ENCODE measurements around the gene RAPGEF4.
"Not testable (repeated sequence)": the region's sequence is repeated elsewhere in the genome, so short reads cannot be mapped to it uniquely, and the experiment has no call there.

The RAPGEF4 gene

DNA sequence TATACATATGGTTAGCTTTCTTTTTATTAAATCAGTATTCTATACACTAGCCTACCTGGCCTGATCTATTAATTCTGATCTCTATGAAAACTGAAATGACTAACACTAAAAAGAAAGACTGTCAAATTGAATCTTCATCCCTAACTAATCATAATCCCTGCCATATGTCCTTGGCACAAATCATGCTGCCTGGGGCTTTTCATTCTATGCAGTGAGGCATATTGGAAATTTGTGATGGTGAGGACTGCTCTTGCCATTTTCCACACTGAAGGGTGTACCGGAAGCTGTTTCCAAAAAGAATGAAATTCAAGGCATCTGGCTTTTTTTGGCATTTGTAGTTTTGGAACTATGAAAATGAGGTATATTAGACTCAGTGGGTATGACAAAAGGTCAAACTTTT lies 39.7 kb downstream of the RAPGEF4 start:
- no peak for DNase-seq

DNA sequence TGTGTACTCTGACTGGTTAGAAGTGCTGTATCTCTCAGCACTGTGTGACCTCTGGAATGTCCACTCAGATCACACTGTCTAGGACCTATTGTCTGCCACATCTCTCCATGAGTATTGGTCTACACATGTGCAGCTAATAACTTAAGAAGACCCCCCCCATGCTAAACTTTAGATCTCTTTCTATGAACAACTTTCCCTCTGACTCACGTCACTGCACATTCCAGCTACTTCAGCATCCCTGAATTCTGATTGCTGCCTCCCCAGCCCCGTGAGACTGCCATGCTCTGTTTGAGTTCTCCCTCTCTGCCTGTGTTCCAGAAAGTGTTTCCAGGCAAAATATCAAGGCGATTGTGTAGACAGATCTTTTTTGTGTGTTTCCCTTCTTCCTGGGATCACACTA lies 41.8 kb downstream of the RAPGEF4 start:
- DNase-seq: no peak

DNA sequence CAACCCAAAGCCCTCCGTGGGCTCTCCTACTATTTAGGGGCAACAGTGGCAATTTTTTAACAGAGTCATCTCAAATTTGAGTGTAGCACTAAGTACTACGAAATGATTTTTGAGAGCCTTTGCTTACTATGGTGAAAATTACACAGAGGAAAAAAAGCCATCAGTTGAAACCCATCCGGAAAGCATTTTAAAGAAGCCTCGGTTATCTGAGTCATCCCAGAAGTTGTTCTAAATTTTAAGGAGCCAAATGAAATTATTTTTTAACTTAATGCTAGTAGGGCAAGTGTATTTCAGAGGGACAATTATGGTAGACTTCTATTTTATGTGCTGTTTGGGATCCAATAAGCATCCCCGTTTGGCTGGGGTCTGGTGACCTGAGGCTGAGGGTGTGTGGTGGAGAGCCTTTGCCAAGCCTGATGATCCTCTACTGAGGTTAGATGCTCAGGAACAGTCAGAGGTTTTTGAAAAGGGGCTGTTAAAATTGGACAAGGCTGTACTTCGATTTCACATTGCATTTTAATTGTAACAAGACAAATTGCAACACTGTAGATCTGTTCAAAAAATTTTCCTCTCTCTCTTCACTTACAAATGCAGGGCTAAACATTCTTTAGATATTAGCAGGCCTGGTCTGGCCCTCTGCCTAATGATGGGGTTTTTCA lies 47.0 kb downstream of the RAPGEF4 start:
- DNase-seq: no peak

DNA sequence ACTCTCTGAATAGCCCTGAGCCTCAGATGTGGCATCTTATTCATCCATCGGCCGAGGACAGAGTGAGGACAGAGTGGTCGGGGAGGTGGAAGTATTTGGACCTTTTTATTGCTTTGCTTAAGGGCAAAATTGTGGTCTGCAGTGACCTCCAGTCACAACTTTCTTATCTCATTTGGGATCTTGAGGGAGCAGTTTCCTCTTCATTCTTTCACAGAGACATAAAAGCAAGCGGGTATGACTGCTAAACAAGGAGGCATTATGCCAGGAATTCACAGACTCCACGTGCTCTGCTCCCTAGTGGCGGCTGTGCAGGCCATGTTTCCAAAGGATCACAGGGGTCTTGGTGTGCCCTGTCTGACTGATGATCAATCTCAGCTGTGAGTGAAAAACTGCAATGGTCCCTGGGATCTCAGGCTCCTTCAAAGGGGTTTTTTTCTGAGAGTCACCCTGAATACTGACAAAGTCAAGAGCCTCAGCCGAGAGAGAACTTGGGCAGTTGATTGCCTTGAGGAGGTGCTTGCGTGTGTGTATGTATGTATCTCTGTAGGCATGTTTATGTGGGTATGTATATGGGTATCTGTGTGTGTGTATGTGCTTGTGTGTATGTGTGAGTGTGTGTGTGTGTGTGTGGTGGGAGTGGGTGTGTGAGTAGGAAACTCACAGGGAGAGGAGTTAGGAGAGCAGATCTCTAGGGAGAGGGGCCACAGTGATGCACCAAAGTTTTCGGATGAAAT lies 47.7 kb downstream of the RAPGEF4 start:
- DNase-seq: no peak

DNA sequence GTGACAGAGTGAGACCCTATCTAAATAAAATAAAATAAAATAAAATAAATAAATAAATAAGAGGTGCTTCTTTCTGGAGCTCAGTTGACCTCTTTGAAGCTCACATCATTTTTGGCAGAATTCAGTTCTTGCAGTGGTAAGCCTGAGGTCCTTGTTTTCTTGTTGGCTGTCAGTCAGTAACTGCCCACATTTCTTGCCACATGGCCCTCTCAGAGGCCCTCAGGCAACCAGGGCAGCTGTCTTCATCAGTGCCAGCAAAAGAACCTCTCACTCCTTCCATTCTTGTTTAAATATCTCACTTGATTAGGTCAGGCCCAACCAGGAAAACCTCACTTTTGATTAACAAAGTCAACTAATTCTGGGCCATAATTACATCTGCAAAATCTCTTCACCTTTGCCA lies 53.2 kb downstream of the RAPGEF4 start:
- no peak for DNase-seq

DNA sequence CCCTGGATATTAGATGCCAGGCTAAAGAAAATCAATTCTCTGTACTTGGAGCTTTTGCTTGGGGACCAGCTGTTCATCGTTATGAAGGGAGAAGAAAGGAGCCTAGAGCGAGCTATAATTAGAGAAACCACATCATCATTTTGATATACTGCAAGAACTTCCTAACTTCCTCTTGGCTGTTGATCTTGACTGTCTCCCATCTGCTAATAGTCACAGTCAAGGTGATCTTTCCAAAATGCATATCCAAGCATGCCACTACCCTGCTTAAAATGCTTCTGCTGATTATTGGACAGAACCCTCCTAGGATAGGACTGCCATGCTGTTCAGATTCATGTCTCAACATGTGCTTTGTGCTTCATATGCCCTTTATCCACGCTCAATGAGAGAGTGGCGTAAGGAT lies 54.8 kb downstream of the RAPGEF4 start:
- no peak for DNase-seq

DNA sequence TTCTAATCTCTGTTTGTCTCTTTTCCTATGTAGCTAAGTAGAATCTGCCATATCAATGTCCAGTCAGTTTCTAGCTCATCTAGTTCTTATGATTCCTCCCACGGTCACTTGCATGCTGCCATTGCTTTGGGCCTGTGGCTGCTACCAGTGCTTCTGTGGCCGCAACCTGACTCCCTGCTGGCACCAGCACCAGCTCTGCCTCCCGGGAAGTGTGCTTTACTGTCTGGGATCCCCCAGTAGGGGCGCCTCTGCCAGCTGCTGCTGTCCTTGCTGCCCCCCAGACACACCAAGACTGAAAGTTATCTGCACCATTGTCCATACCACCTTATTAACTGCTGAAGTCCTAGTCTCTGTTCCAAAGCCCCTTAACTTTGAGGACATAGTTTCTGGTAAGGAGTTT lies 56.3 kb downstream of the RAPGEF4 start:
- no peak for DNase-seq

DNA sequence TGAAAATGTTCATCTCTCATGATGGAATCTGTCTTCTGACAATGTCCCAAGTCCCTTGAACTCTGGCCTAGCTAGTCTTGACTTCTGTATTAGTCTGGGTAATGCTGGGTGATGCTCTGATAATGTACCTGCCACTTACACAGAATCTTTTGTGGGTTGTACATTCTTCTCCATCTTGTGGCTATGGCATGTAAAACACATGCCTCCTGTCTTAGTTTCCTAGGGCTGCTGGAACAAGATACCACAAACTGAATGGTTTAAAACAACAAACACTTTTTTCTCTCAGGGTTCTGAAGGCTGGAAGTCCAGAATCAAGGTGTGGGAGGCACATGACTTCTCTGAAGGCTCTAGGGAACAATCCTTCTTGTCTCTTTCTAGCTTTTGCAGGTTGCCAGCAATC lies 57.1 kb downstream of the RAPGEF4 start:
- no peak for DNase-seq

DNA sequence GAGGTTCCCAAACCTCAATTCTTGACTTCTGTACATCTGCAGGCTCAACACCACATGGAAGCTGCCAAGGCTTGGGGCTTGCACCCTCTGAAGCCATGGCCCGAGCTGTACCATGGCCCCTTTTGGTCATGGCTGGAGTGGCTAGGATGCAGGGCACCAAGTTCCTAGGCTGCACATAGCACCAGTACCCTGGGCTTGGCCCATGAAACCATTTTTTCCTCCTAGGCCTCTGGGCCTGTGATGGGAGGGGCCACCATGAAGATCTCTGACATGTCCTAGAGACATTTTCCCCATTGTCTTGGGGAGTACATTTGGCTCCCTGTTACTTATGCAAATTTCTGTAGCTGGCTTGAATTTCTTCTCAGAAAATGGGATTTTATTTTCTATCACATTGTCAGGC lies 67.7 kb downstream of the RAPGEF4 start:
- DNase-seq: not testable (repeated sequence)

DNA sequence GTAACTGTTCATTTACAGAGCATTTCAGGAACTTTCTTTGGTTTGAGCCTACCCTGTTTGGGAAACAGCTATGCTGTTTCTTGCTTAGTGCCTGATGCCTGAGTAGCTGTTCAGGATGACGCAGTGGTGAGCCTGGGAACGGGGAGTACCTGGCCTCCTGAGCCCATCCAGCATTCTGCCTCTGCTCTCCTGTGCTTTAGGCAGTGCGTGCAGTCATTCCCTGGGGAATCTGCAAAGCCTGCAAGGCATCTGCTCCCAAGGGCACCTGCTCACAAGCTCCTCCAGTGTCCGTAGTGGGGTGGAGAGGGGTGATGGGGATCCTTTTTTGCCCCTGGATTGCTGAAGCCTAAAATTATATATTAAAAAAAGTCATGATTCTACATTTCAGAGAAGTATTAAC lies 68.8 kb downstream of the RAPGEF4 start:
- no peak for DNase-seq

DNA sequence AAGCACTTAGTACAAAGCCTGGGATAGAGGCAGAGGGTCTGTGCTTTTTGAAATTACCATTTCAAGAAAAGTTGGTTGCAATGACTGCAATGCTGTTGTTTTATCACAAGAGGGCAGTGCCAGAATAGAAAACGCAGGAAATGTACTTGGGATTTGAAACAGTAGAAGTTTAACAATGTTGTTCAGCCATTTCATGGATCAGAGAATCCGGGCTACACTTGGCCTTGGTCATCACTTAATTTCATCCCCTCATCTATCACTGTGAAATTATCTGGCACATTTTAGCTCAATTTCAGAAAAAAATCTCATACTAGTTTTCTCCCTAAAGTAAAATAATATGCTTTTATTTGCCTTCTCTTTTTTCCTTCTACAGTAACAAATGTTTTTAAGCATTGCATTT lies 70.8 kb downstream of the RAPGEF4 start:
- no peak for DNase-seq

DNA sequence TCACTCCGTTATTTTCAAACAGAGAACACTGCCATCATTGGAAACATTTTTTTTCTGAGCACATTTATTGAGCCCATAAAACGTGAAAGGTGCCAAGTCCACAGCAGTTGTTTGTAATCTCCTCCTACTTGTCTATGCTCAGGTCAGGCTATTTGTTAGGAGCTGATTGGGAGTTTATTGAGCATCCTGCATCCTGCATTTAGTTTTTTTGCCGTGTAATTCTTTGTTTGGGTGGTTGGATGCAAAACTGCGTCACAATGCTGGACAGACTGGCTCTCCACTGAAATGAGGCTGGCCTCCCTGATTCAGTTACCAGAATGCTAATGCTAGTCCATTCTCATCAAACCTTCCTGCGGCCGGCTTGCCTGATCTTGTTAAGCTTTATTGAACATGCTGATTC lies 71.4 kb downstream of the RAPGEF4 start:
- no peak for DNase-seq

DNA sequence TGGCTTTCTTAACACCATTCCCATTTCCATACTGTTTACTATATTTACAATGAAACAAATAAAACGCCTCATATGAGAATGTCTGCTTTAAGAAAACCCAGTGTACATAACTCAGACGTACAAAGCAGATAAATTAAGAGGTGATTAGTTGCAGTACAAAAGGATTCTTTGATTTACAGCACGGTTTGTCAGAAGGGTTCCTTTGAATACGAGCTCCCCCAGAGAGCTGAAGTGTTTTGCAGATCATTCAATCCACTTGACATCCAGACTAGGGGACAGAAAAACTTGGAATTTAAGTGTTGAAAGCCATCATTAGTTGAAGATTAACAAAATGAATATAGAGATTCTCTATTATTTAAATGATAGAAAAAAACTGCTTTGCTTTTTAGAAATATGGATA lies 72.5 kb downstream of the RAPGEF4 start:
- no peak for DNase-seq

DNA sequence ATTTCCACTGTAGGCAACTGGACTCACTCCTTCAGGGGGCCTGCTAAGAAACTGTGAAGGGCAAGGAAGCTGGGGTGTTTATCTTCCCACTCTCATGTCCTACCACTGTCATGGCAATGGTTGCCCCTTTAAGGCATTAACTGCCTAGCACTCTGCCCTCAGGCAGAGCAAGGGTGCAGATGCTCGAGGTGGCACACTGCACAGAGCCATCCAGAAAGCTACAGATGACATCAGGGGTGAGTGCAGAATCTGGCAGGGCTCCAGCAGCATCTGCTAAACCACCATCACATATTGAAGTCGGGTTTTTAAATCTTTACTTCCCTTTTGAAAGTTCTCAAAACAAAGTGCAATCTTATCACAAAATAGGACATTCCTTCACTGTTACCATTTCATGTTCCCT lies 75.4 kb downstream of the RAPGEF4 start:
- no peak for DNase-seq

DNA sequence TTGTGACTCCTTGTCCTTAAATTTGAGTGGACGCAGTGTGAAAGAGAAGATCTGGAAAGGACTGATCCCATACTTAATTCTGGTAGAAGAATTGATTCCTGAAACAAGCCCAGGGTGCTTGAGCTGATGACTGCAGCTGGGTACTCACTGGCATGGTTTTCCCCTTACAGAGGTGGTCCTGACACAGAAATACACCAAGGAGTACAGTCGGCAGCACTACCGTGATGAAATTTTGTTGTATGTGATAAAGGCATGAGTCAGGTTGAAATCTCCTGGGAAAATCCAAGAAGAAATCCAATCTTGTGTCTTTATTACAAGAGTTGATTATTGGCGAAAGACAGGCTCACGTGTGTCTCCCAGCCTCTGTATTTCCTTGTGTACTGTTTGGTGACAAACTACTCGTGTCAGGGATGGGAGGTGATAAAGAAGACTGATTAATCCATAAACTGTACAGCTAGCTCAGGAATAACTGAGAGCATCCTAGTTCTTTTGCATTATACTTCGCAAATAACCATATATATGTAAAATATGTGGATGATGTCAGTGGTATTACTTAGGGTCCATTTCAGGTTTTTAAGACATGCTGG lies 76.6 kb downstream of the RAPGEF4 start:
- DNase-seq: no peak

DNA sequence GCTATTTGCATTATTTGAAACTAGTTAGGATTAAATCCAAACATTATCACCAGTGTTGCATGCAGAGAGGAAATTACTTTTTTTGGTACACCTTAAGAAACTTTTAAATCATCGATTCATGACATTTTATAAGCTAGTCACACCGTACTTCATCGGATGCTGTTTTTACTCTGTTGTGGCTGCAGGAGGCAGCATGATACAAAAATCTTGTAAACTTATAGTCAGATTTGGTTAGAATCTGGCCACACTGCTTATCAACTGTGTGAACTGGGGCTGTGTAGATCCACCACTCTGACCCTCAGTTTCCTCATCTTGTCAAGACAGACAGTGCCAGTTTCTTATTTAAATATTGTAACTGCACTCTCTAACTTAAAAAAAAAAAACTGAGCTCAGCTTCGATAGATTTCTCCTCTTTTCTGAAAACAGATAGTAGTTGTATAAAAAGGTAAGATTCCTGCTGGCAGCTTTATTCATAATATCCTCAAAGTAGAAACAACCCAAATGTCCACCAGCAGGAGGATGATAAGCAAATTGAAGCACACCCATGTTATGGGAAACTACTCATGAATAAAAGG lies 77.8 kb downstream of the RAPGEF4 start:
- no peak for DNase-seq

DNA sequence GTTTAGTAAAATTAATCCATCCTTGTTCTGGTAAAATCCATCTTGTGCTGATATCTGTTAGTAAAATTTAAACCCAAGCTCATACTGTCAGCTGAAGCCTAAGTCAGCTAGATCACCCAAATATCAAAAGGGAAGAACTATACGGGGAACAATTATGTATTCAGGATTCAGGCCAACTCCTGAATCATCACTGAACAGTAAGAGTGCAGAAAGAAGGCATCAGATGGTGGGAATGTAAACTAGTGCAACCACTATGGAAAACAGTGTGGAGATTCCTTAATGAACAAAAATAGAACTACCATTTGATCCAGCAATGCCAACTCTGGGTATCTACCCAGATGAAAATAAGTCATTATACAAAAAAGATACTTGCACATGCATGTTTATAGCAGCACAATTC lies 81.8 kb downstream of the RAPGEF4 start:
- no peak for DNase-seq

DNA sequence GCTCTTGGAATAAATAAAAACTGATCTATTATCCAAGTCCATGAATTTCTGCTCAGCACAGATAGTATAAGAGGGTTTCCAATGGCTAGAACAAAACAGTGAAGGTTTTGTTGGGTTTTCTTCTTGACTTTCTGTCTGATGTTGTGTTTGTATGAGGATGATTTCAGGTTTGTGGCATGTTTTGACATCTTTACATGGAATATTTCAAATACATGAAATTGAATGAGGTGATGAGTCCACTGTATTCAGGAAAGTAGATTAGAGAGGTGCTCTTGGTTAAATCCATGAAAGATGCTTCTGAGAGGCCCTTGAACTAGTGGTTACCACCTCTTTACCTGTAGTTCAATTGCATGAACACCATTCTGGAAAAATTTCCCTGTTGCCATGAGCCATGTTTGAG lies 84.3 kb downstream of the RAPGEF4 start:
- DNase-seq: no peak

DNA sequence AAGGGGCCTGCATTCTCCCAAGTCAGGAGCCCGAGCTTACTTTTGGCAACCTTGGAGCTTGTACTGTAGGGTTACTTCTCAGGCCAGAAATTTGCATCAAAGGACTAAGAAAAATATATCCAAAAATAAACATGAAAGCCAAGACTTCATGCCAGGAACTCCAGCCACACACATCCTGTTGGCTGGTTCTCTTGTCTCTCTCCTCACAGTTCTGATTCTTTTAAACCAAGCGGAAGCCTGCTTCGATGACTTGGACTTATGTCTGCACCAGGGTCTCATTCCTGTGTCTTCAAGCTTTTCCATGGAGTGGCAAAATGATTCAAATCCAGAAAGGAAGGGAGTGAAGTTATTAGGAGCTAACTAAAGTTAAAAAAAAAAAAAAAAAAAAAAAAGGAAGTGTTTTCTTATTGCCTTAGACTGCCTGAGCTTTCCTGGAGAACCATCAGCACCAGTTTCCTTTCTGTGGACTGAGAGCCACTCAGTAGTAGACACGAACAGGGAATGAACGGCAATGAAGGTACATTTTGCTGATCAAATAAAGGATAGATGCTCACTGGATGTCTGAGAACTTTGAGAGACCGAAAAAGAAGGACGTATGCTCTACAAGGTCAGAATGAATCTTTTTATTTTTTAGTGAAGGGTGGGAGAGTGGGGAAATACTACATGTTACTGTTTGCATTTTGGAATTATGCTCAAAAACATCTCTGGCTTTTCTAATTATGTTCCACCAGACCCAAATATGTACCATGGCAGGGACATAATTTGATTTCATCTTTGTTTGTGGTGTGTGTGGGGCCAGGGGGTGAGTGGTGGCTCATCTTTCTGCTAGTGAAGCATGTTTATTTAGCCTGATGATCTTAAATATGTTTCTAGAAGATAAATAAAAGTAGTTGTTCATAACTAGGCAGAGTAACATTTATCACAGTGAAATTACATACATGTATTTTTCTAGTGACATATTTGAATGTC lies 86.0 kb downstream of the RAPGEF4 start:
- DNase-seq: no peak

DNA sequence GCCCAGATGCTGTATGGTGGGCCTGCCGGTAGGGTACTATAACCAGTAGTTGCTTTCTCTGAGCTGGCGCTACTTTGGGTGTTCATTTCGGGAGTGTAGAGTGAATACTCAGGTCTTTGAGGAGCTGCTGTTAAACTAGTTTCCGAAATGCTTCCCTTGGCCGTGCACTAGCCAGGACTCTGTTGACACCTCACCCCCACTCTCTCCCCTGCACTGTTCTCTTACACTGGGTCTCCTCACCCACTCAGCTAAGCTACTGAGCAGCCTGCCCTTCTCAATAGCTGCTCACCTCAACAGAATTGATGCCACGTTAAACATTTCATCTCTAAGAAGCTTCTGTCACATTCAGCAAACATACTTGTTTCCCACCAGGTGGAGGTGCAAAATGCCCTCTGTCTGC lies 86.9 kb downstream of the RAPGEF4 start:
- no peak for DNase-seq

DNA sequence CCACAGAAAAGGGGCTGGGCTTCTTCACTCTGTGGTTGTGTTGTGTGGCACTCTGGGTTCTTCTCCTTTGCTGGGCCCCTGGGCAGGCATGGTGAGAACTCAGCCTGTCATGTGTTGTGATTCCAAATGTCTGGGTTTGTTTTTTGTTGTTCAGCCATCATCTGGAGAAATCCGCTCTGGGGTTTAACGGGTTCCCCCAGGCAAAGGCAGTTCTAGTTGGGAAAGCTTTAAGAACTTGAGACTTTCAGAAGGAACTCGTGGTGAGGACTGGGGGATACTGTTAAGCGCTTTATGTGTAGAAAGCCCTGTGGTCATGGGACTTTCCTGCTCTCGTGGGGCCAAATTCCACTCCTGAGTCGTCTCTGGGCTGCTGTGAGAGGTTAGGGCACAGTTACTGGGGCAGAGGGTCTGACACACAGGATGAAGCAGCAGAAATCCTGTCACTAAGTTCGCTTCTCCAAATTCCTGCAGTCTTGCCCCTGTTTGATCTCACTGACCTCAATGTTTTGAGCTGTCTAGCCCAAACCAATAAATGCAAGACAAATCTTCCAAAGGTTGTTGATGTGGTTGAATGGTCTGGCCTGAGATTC lies 87.7 kb downstream of the RAPGEF4 start:
- DNase-seq: no peak

DNA sequence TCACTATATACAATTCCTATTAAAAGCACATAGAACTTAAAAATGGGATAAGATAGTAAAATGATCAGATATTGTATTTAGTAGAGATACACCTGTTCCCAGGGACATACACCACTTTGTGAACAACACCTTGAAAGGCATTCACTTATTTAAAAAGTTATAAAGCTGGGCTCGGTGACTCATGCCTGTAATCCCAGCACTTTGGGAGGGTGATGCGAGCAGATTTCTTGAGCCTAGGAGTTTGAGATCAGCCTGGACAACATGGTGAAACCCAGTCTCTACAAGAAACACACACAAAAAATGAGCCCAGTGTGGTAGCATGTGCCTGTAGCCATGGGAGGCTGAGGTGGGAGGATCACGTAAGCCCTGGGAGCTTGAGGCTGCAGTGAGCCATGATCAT lies 90.9 kb downstream of the RAPGEF4 start:
- no peak for DNase-seq

DNA sequence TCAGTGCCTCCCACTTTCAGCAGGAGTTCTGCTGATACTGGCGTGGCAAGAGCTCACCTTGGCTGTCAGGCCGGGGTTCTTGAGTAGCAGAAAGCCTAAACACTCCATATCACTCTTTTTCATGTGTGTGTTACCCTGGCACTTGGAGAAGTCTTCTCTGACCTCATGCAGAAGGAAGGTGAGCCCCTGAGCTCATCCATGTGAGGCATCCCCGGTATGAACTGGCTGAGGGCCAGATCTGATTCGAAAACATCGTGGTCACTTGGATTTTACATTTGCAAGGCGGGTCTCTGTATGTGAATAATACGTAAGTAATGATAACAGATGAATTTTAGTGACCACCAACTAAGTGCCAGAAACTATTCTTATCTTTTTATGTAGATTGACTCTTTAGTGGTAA lies 93.6 kb downstream of the RAPGEF4 start:
- no peak for DNase-seq

All from stimulated activated CD4-positive, alpha-beta T cell treated with anti-CD3 and anti-CD28 coated beads, Interleukin-2, amount 100 ng/mL, for 24 hours (primary cell).